HG02938 (cell line): ENCODE results near the gene KRTAP5-2.

Experiments
- ATAC-seq: cut with Tn5 transposase; IDR thresholded peaks from one replicate; pipeline ENCODE4 v1.9.1; 2021; ENCODE audit warnings: mild to moderate bottlenecking, moderate library complexity; ENCODE audit not compliant: unreplicated experiment

KRTAP5-2 gene

DNA sequence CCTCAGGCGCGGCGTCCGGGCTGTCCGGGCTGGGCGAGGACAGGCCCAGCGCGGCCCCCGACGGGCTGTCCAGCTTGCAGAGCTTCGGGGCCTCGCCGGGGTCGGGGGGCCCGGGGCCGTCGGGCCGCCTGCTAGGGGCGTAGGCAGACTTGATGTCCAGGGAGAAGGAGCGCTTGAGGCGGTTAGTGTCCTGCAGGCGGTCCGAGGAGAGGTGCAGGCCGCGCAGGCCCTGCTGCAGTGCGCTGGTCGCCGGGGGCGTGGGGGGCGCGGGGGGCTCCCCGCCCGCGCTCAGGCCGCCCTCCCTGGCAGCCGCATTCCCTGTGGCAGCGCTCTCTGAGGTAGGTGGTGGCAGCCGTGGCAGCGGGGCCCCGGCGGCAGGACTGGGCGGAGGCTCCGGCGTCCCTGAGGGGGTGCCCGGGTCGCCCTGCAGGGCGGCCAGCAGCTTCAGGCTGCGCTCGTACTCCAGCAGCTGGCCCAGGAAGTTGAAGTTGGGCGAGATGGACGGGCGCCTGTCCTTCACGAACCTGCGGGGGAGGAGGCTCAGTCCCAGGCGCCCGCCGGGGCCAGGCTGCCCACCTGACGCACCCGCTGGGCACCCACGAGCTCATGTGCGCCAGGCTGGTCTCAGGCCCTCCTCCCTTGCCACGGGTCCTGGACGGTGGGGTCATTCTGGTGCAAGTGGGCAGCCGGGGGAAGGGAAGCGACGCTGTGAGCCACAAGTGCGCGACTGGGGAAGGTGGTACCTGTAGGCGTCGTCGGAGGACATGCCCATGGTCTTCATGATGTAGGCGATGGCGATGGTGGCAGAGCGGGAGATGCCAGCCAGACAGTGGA, 40.8 kb downstream of the KRTAP5-2 start:
- ATAC-seq, result no peak

DNA sequence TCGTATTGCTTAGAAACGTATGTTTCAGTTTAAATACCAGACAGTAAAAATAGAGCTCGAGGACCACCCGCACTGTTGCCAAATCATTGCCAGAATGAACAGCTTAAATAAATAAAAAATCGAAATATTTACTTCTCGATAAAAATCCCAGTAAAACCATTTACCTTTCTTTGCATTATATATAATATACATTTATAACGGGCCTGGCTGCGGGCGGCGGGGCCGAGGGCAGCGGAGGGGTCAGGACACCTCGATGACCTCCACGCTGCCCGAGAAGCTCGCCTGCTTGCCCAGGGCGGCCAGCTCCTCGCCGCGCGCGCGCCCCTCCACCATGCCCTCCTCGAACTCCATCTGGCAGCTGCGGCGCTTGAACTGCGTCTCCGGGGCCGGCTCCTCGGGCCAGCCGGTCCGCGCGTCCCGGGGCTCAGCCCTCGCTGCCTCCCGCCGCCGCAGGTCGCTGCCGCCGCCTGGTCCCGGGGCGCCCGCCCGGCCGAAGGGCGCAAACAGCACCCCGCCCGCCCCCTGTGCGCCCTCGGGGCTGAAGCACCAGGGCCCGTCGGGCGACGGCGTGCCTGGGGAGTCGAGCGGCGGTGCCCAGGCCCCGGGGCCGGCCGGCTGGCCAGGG, 41.7 kb downstream of the KRTAP5-2 start:
- ATAC-seq, result no peak

DNA sequence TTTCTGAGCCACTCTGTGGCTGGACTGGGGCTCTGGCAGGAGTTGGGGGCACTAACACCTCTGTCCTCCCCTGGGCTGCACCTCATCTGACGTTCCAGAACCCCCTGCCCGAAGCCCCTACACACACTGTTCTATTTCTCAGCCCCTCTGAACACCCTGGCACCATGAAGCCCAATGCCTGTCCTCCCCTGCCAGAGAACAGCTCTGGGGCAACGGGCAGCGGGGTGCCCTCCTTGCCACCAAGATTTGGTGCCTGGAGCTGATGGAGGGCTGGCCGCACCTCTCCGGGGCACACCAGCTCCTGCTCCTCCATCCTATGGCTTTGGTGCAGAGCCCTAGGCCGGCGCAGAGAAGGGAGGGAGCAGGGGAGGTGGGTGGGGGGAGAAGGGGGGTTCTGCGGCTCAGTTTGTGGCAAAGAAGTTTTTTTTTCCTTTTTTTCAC, 42.4 kb downstream of the KRTAP5-2 start:
- ATAC-seq, result no peak

DNA sequence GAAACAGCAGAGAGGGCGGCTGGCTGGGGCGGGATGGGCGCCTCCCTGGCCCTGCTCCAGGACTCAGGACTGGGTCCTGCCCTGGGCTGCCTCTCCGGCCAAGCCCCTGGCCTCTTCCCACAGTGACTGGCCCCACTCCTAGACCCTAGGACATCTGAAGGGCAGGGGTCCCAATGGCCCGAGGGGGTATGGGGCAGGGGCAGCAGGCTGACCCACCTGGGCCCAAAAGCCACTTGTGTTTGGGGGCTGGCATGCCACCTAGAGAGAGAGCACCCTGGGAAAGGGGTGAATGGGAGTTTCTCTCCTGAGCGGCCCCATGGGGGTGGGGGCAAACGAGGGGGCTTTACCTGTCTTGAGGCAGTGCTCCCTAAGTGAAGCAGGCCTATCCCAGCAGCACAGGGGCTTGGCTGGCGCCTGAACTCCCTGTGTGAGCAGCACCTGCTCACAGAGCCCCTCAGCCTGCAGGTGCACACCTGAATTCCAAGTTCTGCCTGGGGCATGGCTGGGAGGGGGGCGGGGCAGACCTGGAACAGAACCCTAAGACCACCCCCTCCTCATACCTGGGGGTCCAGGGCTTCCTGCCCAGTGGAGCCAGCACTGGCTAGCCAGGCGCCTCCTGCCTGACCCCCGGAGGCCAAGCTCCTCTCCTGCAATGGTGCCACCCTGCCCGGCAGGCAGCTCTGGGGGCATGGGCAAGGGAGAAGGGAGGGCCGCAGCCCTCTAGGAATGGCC, 42.9 kb downstream of the KRTAP5-2 start:
- no peak for ATAC-seq

DNA sequence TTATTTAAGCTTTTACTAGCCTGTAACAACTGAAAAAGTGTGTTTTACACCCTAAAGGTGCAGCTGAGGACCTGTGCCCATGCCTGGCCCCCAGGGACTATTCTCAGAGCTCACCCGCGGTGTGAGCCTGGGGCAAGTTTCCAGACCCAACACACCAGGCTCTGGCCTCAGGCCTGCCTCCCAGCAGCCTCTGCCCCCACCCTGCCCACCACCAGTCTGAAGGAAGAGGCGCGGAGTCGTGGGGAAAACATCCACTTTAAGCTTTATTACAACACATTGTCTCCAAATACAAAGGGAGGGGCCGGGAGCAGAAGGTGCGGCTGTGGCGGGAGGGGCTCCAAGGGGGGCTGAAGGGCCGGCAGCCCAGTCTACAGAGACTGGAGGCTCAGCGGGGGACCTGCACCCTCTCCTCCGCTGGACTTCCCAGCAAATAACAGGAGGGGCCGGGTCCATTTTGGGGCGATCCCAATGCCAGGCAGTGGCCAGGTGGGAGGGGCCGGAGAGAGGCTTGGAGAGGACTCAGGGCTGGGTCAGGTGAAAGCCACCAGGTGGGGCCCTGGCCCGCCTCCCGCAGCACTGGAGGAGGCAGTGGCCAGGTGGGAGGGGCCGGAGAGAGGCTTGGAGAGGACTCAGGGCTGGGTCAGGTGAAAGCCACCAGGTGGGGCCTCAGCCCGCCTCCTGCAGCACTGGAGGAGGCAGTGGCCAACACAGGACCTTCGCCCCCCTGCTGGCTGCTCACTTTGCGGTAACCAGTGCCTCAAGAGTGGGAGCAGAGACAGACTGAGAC, 44.1 kb downstream of the KRTAP5-2 start:
- ATAC-seq, result no peak

DNA sequence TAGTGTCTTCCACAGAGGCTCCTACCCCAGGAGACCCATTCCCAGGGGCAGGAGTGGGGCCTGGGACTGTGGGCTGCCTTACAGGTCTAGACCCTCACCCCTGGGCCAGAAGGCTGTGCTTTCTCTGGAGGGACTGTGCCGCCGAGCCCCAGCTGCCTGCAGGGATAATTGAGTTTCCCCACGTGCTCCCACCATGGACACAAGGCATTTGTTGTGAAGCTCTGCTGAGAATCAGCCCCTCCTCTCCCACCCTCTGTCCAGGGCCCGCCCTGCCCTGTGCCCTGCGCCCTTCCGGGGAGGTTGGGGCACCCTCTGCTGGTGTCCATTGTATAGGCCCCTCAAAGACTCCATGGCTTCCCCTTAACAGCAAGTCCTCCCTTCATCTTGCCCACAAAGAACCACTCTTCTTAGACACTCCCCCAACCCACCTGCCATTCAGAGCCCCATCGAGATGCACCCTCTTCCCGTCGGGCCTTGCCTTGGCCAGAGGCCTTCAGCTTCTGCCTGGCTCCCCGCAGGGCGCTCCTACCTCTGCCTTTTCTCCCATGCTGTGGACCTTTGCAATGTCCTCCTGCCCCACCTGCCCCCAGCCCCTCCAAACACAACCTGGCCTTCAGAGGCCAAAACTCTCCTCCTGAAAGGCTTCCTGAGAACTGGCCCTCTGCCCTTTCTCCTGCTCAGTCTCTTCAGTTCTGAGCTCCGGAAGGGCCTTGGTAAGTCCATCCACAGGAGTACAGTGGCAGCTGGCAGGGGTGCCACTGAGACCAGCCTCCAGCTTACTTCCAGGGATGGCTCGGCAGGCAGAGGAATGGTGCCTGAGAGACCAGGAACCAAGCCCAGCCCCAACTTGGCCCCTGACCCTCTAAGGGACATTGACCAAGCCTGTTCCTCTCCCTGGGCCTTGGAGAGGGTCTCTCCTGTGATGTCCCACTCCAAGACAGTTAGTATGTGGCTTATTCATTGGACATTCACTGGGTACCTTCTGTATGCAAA, 48.5 kb downstream of the KRTAP5-2 start:
- ATAC-seq, result no peak

DNA sequence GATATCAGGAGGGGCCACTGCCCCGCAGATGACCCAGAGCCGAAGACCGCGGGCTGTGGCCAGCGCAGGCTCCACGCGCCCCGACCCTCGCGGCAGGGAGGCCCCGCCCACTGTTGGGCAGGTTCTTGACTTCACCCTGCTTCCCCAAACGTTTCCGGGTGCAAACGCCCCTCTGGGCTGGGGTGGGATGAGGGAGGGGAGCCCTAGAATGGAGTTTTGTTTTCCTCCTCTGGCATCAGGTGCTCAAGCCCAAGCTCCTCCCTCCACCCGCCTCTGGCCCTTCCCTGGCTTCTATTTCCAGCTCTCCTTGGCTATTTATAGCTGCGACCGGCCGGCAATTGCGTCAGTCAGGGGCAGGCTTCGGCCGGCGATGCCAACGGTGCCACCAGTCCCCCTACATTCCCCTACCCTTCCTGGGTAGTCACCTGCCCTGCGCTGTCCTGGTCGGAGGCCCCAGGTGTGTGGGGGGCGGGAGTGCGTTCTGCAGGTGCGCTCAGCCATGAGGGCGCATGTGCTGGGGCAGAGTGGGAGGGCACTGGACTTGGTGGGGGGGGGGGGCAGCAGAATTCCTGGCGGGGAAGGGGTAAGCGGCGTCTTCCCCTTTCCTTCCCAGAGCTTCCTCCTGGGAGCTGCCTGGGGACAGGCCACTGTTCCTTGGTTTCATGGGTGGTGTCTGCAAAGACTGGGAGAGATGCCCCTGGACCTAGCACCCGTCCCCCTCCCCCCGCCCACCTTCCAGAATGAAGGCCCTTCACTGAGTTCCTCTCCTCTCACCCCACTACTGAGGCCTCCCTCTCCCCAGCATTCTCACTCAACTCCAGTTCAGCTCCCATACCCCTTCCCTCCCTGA, 49.6 kb downstream of the KRTAP5-2 start:
- ATAC-seq, result no peak

DNA sequence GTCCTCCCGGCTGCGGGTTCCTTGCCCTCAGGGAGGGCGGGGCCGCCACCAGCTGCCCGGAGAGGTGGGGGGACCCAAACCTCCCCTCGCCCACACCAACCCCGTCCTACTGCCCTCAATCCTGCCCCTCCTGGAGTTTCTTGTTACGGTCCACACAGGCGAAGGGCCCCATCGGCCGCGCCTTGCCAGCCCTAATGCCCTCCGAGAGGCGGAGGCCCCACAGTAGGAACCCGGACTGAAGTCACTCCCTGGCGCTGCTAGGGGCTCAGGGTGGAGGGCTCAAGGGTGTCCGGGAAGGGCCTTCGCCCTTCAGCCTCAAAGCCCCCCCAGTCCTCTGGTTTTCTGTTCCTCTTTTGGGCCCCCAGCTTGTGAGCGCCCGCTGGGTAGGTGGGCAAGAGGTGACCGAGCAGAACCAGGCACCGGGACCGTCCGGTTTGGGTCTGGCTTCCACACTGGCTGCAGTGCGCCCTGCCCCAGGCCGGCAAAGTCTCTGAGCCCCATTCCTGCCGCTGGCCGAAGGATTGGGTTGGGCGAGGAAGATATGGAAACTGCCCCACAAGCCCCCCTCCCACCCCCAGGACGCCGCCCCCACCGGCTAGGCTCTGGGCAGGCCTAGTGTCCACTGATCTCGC, 50.5 kb downstream of the KRTAP5-2 start:
- no peak for ATAC-seq
